ENCODE data around the gene PDCD1LG2. TPM values are rescaled to one million over a fixed set of nuclear protein-coding genes. Genes with fewer than 3 reads are reported as not detected.
"Not testable (repeated sequence)": the region's sequence is repeated elsewhere in the genome, so short reads cannot be mapped to it uniquely, and the experiment has no call there.

Gene PDCD1LG2
- 3.7 TPM for total RNA-seq

DNA sequence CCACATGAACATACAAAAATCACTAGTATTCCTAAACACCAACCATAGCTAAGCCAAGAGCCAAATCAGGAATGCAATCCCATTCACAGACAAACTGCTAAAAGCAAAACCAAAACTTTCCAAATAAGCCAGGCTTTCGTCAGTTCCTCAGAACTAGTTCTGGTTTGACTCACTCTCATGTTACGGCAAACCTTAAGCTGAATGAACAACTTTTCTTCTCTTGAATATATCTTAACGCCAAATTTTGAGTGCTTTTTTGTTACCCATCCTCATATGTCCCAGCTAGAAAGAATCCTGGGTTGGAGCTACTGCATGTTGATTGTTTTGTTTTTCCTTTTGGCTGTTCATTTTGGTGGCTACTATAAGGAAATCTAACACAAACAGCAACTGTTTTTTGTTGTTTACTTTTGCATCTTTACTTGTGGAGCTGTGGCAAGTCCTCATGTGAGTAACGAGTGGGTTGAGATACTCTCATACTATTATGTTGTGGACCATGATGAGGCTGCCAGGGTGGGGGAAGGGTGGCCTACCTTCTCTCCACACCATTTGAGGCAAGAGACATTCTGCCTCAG lies at the start of gene PDCD1LG2:
Gene PDCD1LG2 (plus strand): TSS at position 172 of the 572 bp plus-strand sequence. CDS start 12,016 bp downstream, outside the sequence.
- H3K27me3 ChIP-seq (ENCODE audit: control insufficient read depth in 3 of 3, insufficient read depth in 3 of 3, low read length in 3 of 3), result no peaks in the 10 kb centered on the region
- H3K4me1 ChIP-seq (ENCODE audit: control insufficient read depth in 3 of 3, insufficient read depth in 3 of 3, low read length in 3 of 3), result peaks cover 8 to 23% (median 20%) of the 10 kb centered on the region in 3 donors
- H3K9me3 ChIP-seq (ENCODE audit: control insufficient read depth in 3 of 3, low read length in 3 of 3), result no peaks in the 10 kb centered on the region
- H3K36me3 ChIP-seq (ENCODE audit: control insufficient read depth in 3 of 3, insufficient read depth in 3 of 3, low read length in 3 of 3), result no peaks in the 10 kb centered on the region
- peak within 1 kb of the TSS; percentile 54 for H3K27ac ChIP-seq (ENCODE audit: low read depth, low read length)
- peak within 1 kb of the TSS in 2 of 3 donors; percentile 1 to 8 for H3K9ac ChIP-seq (ENCODE audit: low read depth in 1 of 3, low read length in 3 of 3)
- peak within 1 kb of the TSS; percentile 3 to 52 (median 46) for H3K4me3 ChIP-seq (ENCODE audit: low read length in 3 of 3)

DNA sequence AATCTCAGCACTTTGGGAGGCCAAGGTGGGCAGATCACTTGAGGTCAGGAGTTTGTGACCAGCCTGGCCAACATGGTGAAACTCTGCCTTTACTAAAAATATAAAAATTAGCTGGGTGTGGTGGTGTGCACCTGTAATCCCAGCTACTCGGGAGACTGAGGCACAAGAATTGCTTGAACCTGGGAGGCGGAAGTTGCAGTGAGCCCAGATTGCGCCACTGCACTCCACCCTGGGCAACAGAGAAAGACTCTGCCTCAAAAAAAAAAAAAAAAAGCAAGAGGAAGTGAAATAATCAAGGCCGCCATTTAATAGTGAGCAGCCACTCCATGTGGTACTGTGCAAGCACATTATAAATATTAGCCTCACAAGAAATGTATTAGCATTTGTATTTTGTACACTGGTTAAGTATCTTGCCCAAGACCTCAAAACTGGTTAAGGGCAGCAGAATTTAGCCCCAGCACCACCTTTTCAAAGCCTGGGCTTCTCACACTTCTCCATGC lies 45.5 kb upstream of the PDCD1LG2 start:
- not testable (repeated sequence) for H3K9me3 ChIP-seq (ENCODE audit: control insufficient read depth in 3 of 3, low read length in 3 of 3); H3K4me3 ChIP-seq (ENCODE audit: low read length in 3 of 3); H3K27me3 ChIP-seq (ENCODE audit: control insufficient read depth in 3 of 3, insufficient read depth in 3 of 3, low read length in 3 of 3); H3K4me1 ChIP-seq (ENCODE audit: control insufficient read depth in 3 of 3, insufficient read depth in 3 of 3, low read length in 3 of 3); H3K27ac ChIP-seq (ENCODE audit: low read depth, low read length); H3K9ac ChIP-seq (ENCODE audit: low read depth in 1 of 3, low read length in 3 of 3)
- H3K36me3 ChIP-seq (ENCODE audit: control insufficient read depth in 3 of 3, insufficient read depth in 3 of 3, low read length in 3 of 3), result peaks cover 0 to 33% (median 23%) of the 10 kb centered on the region in 3 donors

DNA sequence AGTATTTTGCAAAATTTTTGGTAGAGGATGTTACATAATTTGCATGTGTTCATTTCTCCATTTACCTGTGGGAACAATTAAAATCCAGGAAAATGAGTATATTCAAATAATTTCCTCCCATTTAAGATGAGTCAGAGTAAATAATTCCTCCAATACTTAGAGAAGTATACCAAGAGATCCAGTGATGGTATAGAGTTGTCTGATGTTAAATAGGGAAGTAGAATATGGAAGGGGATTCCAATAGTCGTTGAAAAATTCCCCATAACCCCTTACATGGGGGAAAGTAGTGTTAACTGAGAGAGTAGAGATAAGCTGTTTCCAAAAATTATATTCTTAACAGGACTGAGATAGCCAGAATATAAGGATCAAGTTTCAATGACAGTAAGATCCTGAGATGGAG lies 44.3 kb upstream of the PDCD1LG2 start:
- Histone ChIP-seq H3K9me3 (ENCODE audit: control insufficient read depth in 3 of 3, low read length in 3 of 3) (no peaks in the 10 kb centered on the region), H3K9ac (ENCODE audit: low read depth in 1 of 3, low read length in 3 of 3) (no peak overlapping the region), H3K27ac (ENCODE audit: low read depth, low read length) (no peak overlapping the region), H3K4me3 (ENCODE audit: low read length in 3 of 3) (no peak overlapping the region), H3K27me3 (ENCODE audit: control insufficient read depth in 3 of 3, insufficient read depth in 3 of 3, low read length in 3 of 3) (no peaks in the 10 kb centered on the region), H3K4me1 (ENCODE audit: control insufficient read depth in 3 of 3, insufficient read depth in 3 of 3, low read length in 3 of 3) (peaks cover 0 to 2% (median 0%) of the 10 kb centered on the region in 3 donors), H3K36me3 (ENCODE audit: control insufficient read depth in 3 of 3, insufficient read depth in 3 of 3, low read length in 3 of 3) (peaks cover 0 to 33% (median 23%) of the 10 kb centered on the region in 3 donors)

DNA sequence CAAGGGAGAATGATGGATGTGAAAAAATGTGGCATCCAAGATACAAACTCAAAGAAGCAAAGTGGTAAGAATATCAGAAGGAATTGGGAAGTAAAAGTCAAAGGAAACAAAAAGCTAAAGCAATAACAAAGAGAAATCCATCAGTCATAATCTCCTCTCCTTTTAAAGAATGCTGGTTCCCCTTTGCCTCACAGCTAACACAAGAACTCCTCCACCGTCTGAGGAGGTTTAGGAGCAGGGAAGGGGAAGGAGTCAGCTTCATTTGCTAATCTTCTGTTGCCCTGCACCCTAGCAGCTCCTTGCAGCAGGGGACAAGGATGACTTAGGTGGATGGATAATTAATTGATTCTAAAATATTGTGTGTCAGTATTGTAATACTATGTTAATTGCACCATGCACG lies 43.6 kb upstream of the PDCD1LG2 start:
- H3K27me3 ChIP-seq (ENCODE audit: control insufficient read depth in 3 of 3, insufficient read depth in 3 of 3, low read length in 3 of 3), result no peaks in the 10 kb centered on the region
- H3K4me1 ChIP-seq (ENCODE audit: control insufficient read depth in 3 of 3, insufficient read depth in 3 of 3, low read length in 3 of 3), result peaks cover 0 to 2% (median 0%) of the 10 kb centered on the region in 3 donors
- H3K36me3 ChIP-seq (ENCODE audit: control insufficient read depth in 3 of 3, insufficient read depth in 3 of 3, low read length in 3 of 3), result peaks cover 0 to 33% (median 23%) of the 10 kb centered on the region in 3 donors
- H3K4me3 ChIP-seq (ENCODE audit: low read length in 3 of 3), result no peak overlapping the region
- no peak overlapping the region for H3K9ac ChIP-seq (ENCODE audit: low read depth in 1 of 3, low read length in 3 of 3)
- H3K9me3 ChIP-seq (ENCODE audit: control insufficient read depth in 3 of 3, low read length in 3 of 3), result no peaks in the 10 kb centered on the region
- H3K27ac ChIP-seq (ENCODE audit: low read depth, low read length), result no peak overlapping the region

DNA sequence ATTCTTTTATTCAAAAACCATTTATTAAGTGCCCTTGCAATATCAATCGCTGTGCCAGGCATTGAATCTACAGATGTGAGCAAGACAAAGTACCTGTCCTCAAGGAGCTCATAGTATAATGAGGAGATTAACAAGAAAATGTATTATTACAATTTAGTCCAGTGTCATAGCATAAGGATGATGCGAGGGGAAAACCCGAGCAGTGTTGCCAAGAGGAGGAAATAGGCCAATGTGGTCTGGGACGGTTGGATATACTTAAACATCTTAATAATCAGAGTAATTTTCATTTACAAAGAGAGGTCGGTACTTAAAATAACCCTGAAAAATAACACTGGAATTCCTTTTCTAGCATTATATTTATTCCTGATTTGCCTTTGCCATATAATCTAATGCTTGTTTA lies 41.5 kb upstream of the PDCD1LG2 start:
- Histone ChIP-seq H3K4me3 (ENCODE audit: low read length in 3 of 3) (no peak overlapping the region), H3K27ac (ENCODE audit: low read depth, low read length) (no peak overlapping the region), H3K9ac (ENCODE audit: low read depth in 1 of 3, low read length in 3 of 3) (no peak overlapping the region), H3K4me1 (ENCODE audit: control insufficient read depth in 3 of 3, insufficient read depth in 3 of 3, low read length in 3 of 3) (peaks cover 0 to 2% (median 0%) of the 10 kb centered on the region in 3 donors), H3K36me3 (ENCODE audit: control insufficient read depth in 3 of 3, insufficient read depth in 3 of 3, low read length in 3 of 3) (peaks cover 0 to 20% (median 11%) of the 10 kb centered on the region in 3 donors), H3K9me3 (ENCODE audit: control insufficient read depth in 3 of 3, low read length in 3 of 3) (no peaks in the 10 kb centered on the region), H3K27me3 (ENCODE audit: control insufficient read depth in 3 of 3, insufficient read depth in 3 of 3, low read length in 3 of 3) (no peaks in the 10 kb centered on the region)

DNA sequence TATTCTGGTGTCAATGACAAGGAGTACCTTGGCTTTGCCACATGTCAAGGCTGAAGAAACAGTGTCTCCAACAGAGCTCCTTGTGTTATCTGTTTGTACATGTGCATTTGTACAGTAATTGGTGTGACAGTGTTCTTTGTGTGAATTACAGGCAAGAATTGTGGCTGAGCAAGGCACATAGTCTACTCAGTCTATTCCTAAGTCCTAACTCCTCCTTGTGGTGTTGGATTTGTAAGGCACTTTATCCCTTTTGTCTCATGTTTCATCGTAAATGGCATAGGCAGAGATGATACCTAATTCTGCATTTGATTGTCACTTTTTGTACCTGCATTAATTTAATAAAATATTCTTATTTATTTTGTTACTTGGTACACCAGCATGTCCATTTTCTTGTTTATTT lies 40.2 kb upstream of the PDCD1LG2 start:
- Histone ChIP-seq H3K27ac (ENCODE audit: low read depth, low read length) (no peak overlapping the region), H3K36me3 (ENCODE audit: control insufficient read depth in 3 of 3, insufficient read depth in 3 of 3, low read length in 3 of 3) (peaks cover 0 to 18% (median 10%) of the 10 kb centered on the region in 3 donors), H3K4me3 (ENCODE audit: low read length in 3 of 3) (no peak overlapping the region), H3K4me1 (ENCODE audit: control insufficient read depth in 3 of 3, insufficient read depth in 3 of 3, low read length in 3 of 3) (peaks cover 0 to 2% (median 0%) of the 10 kb centered on the region in 3 donors), H3K9ac (ENCODE audit: low read depth in 1 of 3, low read length in 3 of 3) (peak overlapping the region in 1 of 3 donors; percentile 23), H3K27me3 (ENCODE audit: control insufficient read depth in 3 of 3, insufficient read depth in 3 of 3, low read length in 3 of 3) (no peaks in the 10 kb centered on the region), H3K9me3 (ENCODE audit: control insufficient read depth in 3 of 3, low read length in 3 of 3) (no peaks in the 10 kb centered on the region)

DNA sequence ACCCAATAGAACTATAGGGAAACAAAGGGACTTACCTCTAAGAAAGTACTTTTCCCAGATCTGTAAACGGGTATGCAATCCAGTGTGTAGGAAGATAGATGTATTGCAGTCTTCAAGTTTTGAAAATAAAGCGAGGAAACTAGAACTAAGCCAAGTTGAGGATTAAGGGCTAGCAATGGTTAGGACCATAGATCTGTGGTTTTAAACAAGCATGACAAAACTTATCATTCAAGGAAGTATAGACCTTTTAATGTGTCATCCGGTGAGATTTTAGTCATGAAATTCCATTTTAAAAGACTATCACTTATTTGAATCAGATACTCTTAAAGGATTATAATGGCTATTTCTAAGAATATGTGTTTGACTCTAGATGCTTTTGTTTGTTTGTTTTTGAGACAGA lies 39.5 kb upstream of the PDCD1LG2 start:
- Histone ChIP-seq H3K27ac (ENCODE audit: low read depth, low read length) (no peak overlapping the region), H3K4me1 (ENCODE audit: control insufficient read depth in 3 of 3, insufficient read depth in 3 of 3, low read length in 3 of 3) (peaks cover 0 to 2% (median 0%) of the 10 kb centered on the region in 3 donors), H3K4me3 (ENCODE audit: low read length in 3 of 3) (no peak overlapping the region), H3K9me3 (ENCODE audit: control insufficient read depth in 3 of 3, low read length in 3 of 3) (no peaks in the 10 kb centered on the region), H3K9ac (ENCODE audit: low read depth in 1 of 3, low read length in 3 of 3) (no peak overlapping the region), H3K36me3 (ENCODE audit: control insufficient read depth in 3 of 3, insufficient read depth in 3 of 3, low read length in 3 of 3) (peaks cover 0 to 13% (median 5%) of the 10 kb centered on the region in 3 donors), H3K27me3 (ENCODE audit: control insufficient read depth in 3 of 3, insufficient read depth in 3 of 3, low read length in 3 of 3) (no peaks in the 10 kb centered on the region)

DNA sequence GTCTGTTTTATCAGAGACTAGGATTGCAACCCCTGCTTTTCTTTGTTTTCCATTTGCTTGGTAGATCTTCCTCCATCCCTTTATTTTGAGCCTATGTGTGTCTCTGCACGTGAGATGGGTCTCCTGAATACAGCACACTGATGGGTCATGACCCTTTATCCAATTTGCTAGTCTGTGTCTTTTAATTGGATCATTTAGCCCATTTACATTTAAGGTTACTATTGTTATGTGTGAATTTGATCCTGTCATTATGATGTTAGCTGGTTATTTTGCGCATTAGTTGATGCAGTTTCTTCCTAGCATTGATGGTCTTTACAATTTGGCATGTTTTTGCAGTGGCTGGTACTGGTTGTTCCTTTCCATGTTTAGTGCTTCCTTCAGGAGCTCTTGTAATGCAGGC lies 34.7 kb upstream of the PDCD1LG2 start:
- H3K4me3 ChIP-seq (ENCODE audit: low read length in 3 of 3); H3K27ac ChIP-seq (ENCODE audit: low read depth, low read length); H3K36me3 ChIP-seq (ENCODE audit: control insufficient read depth in 3 of 3, insufficient read depth in 3 of 3, low read length in 3 of 3); H3K27me3 ChIP-seq (ENCODE audit: control insufficient read depth in 3 of 3, insufficient read depth in 3 of 3, low read length in 3 of 3); H3K9me3 ChIP-seq (ENCODE audit: control insufficient read depth in 3 of 3, low read length in 3 of 3); H3K4me1 ChIP-seq (ENCODE audit: control insufficient read depth in 3 of 3, insufficient read depth in 3 of 3, low read length in 3 of 3); H3K9ac ChIP-seq (ENCODE audit: low read depth in 1 of 3, low read length in 3 of 3): not testable (repeated sequence)

DNA sequence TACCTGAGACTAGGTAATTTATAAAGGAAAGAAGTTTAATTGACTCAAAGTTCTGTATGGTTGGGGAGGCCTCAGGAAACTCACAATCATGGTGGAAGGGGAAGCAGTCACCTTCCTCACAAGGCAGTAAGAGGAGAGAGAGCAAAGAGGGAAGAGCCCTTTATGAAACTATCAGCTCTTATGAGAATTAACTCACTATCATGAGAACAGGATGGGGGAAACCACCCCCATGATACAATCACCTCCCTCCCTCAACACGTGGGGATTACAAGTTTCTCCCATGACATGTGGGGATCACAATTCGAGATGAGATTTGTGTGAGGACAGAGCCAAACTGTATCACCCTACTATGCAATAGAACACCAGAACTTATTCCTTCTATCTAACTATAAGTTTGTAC lies 32.1 kb upstream of the PDCD1LG2 start:
- Histone ChIP-seq H3K9me3 (ENCODE audit: control insufficient read depth in 3 of 3, low read length in 3 of 3) (no peaks in the 10 kb centered on the region), H3K4me1 (ENCODE audit: control insufficient read depth in 3 of 3, insufficient read depth in 3 of 3, low read length in 3 of 3) (no peaks in the 10 kb centered on the region), H3K27me3 (ENCODE audit: control insufficient read depth in 3 of 3, insufficient read depth in 3 of 3, low read length in 3 of 3) (no peaks in the 10 kb centered on the region), H3K9ac (ENCODE audit: low read depth in 1 of 3, low read length in 3 of 3) (no peak overlapping the region), H3K4me3 (ENCODE audit: low read length in 3 of 3) (no peak overlapping the region), H3K36me3 (ENCODE audit: control insufficient read depth in 3 of 3, insufficient read depth in 3 of 3, low read length in 3 of 3) (no peaks in the 10 kb centered on the region), H3K27ac (ENCODE audit: low read depth, low read length) (no peak overlapping the region)

DNA sequence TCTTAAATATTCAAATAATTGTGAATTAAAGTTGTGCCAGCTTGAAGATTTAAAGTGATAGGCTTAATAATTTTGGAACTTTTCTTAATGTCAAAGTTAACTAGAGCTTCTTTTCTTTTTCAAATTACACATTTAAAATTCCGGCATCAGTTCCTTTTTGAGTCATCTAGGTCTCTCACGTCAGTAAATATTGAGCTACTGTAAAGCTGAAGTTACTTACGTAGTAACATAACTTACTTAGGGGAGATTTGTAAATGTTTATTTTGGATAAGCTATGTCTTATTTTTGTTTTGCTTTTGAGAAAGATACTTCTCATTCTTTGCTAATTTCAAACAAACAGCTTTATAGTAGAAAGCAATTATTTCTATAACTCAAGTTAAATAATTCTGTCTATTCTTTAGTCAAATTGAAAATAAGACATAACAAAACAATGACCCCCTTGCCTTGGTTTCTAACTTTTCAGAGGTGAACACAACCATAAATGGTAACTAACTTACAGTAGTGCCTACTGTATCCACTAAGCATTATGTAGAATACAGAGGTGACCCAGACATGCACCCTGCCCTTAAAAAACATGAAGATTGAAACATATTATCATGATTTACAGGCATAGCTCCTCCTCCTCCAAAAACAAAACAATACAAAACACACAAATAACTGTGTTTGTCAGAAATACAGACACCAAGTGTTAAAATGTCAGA lies 30.2 kb upstream of the PDCD1LG2 start:
- Histone ChIP-seq H3K27me3 (ENCODE audit: control insufficient read depth in 3 of 3, insufficient read depth in 3 of 3, low read length in 3 of 3) (no peaks in the 10 kb centered on the region), H3K4me1 (ENCODE audit: control insufficient read depth in 3 of 3, insufficient read depth in 3 of 3, low read length in 3 of 3) (no peaks in the 10 kb centered on the region), H3K27ac (ENCODE audit: low read depth, low read length) (no peak overlapping the region), H3K9ac (ENCODE audit: low read depth in 1 of 3, low read length in 3 of 3) (no peak overlapping the region), H3K4me3 (ENCODE audit: low read length in 3 of 3) (no peak overlapping the region), H3K9me3 (ENCODE audit: control insufficient read depth in 3 of 3, low read length in 3 of 3) (no peaks in the 10 kb centered on the region), H3K36me3 (ENCODE audit: control insufficient read depth in 3 of 3, insufficient read depth in 3 of 3, low read length in 3 of 3) (no peaks in the 10 kb centered on the region)
